Nephron progenitor cell (in vitro differentiated cells): ENCODE results near the gene TAF1C.

Experiments
- DNase-seq: peaks from one replicate; pipeline ENCODE4 v3.0.0; 2021
- H3K27ac Mint-ChIP-seq: 2 replicates; pipeline ENCODE4 v1.8.0; 2021; ENCODE audit warnings: mild to moderate bottlenecking, moderate library complexity, mixed read lengths
- H3K27me3 Mint-ChIP-seq: 2 replicates; pipeline ENCODE4 v1.8.0; 2021; ENCODE audit warnings: mild to moderate bottlenecking, low read depth, mixed read lengths; ENCODE audit not compliant: poor library complexity
- H3K36me3 Mint-ChIP-seq: 2 replicates; pipeline ENCODE4 v1.8.0; 2021; ENCODE audit warnings: low read depth, mixed read lengths
- H3K4me1 Mint-ChIP-seq: 2 replicates; pipeline ENCODE4 v1.8.0; 2021; ENCODE audit warnings: mixed read lengths
- H3K4me3 Mint-ChIP-seq: 2 replicates; pipeline ENCODE4 v1.8.0; 2021; ENCODE audit warnings: mild to moderate bottlenecking, moderate library complexity, mixed read lengths
- H3K9me3 Mint-ChIP-seq: 2 replicates; pipeline ENCODE4 v1.8.0; 2021; ENCODE audit warnings: mild to moderate bottlenecking, moderate library complexity, mixed read lengths
- CTCF ChIP-seq: fragments of 200-600 bp; sonication (generic); IDR thresholded peaks from 2 replicates; pipeline ENCODE4 v1.5.0; 2021; ENCODE audit warnings: antibody characterized with exemption

The TAF1C gene

GRCh38 chr16:84138824-84139627, 47.8 kb downstream of the TAF1C start:
- Mint-ChIP-seq H3K4me1 (peaks cover 84% of the 10 kb centered on the region), H3K36me3 (peaks cover 49% of the 10 kb centered on the region), H3K4me3 (peak overlapping the region; percentile 81), H3K27me3 (no peaks in the 10 kb centered on the region), H3K27ac (peak overlapping the region; percentile 78), H3K9me3 (peaks cover 25% of the 10 kb centered on the region)
- no peak for TF ChIP-seq CTCF
- DNase-seq, result no peak

- Mint-ChIP-seq H3K27me3 (no peaks in the 10 kb centered on the region), H3K4me3 (peak overlapping the region; percentile 81), H3K4me1 (peaks cover 84% of the 10 kb centered on the region), H3K9me3 (peaks cover 22% of the 10 kb centered on the region), H3K36me3 (peaks cover 52% of the 10 kb centered on the region), H3K27ac (no peak overlapping the region)
- TF ChIP-seq CTCF, result no peak
- DNase-seq, result no peak
Measured at GRCh38 chr16:84138500-84138823, 48.4 kb downstream of the TAF1C start.

- H3K27ac Mint-ChIP-seq, result no peak overlapping the region
- H3K27me3 Mint-ChIP-seq, result no peaks in the 10 kb centered on the region
- H3K4me3 Mint-ChIP-seq, result peak overlapping the region; percentile 23
- TF ChIP-seq CTCF, result no peak
- H3K9me3 Mint-ChIP-seq, result peaks cover 17% of the 10 kb centered on the region
- DNase-seq, result no peak
- peaks cover 50% of the 10 kb centered on the region for H3K36me3 Mint-ChIP-seq
- peaks cover 81% of the 10 kb centered on the region for H3K4me1 Mint-ChIP-seq
Measured at GRCh38 chr16:84137769-84138357, 49.0 kb downstream of the TAF1C start.

GRCh38 chr16:84137287-84137686, 49.6 kb downstream of the TAF1C start:
- no peaks in the 10 kb centered on the region for H3K27me3 Mint-ChIP-seq
- H3K4me3 Mint-ChIP-seq, result peak overlapping the region; percentile 40
- DNase-seq, result peak; percentile 42
- no peak for TF ChIP-seq CTCF
- H3K4me1 Mint-ChIP-seq, result peaks cover 85% of the 10 kb centered on the region
- H3K36me3 Mint-ChIP-seq, result peaks cover 50% of the 10 kb centered on the region
- no peak overlapping the region for H3K27ac Mint-ChIP-seq
- peaks cover 12% of the 10 kb centered on the region for H3K9me3 Mint-ChIP-seq

- H3K27me3 Mint-ChIP-seq, result no peaks in the 10 kb centered on the region
- H3K4me3 Mint-ChIP-seq, result peak overlapping the region; percentile 40
- peaks cover 79% of the 10 kb centered on the region for H3K4me1 Mint-ChIP-seq
- H3K27ac Mint-ChIP-seq, result peak overlapping the region; percentile 98
- H3K36me3 Mint-ChIP-seq, result peaks cover 42% of the 10 kb centered on the region
- TF ChIP-seq CTCF, result no peak
- peaks cover 4% of the 10 kb centered on the region for H3K9me3 Mint-ChIP-seq
- DNase-seq, result no peak
Measured at GRCh38 chr16:84136331-84137125, 50.3 kb downstream of the TAF1C start.
